OCI-LY1 (cell line): ENCODE results near the gene AEN.

Source experiments
- CTCF ChIP-seq: fragments of 200-600 bp; sonication (generic), shearing (Covaris generic); IDR thresholded peaks from 2 replicates; pipeline ENCODE4 v1.5.1; 2017; ENCODE audit warnings: mild to moderate bottlenecking, antibody characterized with exemption, low read length, moderate library complexity, mixed read lengths
- EZH2 ChIP-seq: fragments of 200-600 bp; sonication (generic), shearing (Covaris generic); IDR thresholded peaks from 2 replicates; pipeline ENCODE4 v1.8.0; 2017; ENCODE audit warnings: borderline replicate concordance, mixed run types, mild to moderate bottlenecking, antibody characterized with exemption, low read length, moderate library complexity, mixed read lengths

GRCh38 chr15:88623061-88623460 lies 1.9 kb downstream of the AEN start:
- no peak for TF ChIP-seq CTCF
- no peak for TF ChIP-seq EZH2
